ENCODE data around the gene USP4. TPM values are rescaled to one million over a fixed set of nuclear protein-coding genes. Genes with fewer than 3 reads are reported as not detected.
"Not testable (repeated sequence)": the region's sequence is repeated elsewhere in the genome, so short reads cannot be mapped to it uniquely, and the experiment has no call there.

Gene USP4
- total and polyA plus RNA-seq, 2 experiments from 2014 or later, result 20.1 to 26.5 TPM

GRCh38 chr3:49237344-49237743 is 102.5 kb downstream of the USP4 start:
- WGBS (ENCODE audit: low lambda C conversion rate, missing lambda C conversion rate), result 93% methylated on average over 3 of the region's 3 CpGs
- Histone ChIP-seq H3K9me2 (replicated peaks; ENCODE audit: insufficient read depth) (no peaks in the 10 kb centered on the region), H3K4me1 (ENCODE audit: insufficient read depth) (peaks cover 14% of the 10 kb centered on the region), H3K27ac (peak overlapping the region; percentile 88), H3K9me3 (ENCODE audit: low read depth) (peaks cover 6% of the 10 kb centered on the region), H2AFZ (no peak overlapping the region), H3K79me2 (no peaks in the 10 kb centered on the region), H4K20me1 (ENCODE audit: insufficient read depth, poor library complexity, severe bottlenecking) (no peaks in the 10 kb centered on the region), H3K4me2 (no peak overlapping the region), H3K27me3 (no peaks in the 10 kb centered on the region), H3K36me3 (replicated peaks; ENCODE audit: insufficient read depth, low read depth) (no peaks in the 10 kb centered on the region), H3K4me3 (no peak overlapping the region)
- no peak for DNase-seq (ENCODE audit: low spot score)
- TF ChIP-seq CTCF (IDR thresholded peaks at IDR 0.05; ENCODE audit: poor library complexity) (no peak), EZH2phosphoT487 (IDR thresholded peaks at IDR 0.05; ENCODE audit: low read depth, severe bottlenecking, unreplicated experiment) (no peak), EZH2 (IDR thresholded peaks at IDR 0.05; ENCODE audit: borderline replicate concordance) (no peak)

GRCh38 chr3:49236226-49236625 is 103.6 kb downstream of the USP4 start:
- Histone ChIP-seq H3K9me2 (replicated peaks; ENCODE audit: insufficient read depth) (no peaks in the 10 kb centered on the region), H3K4me2 (no peak overlapping the region), H3K9me3 (ENCODE audit: low read depth) (peaks cover 6% of the 10 kb centered on the region), H3K36me3 (replicated peaks; ENCODE audit: insufficient read depth, low read depth) (no peaks in the 10 kb centered on the region), H4K20me1 (ENCODE audit: insufficient read depth, poor library complexity, severe bottlenecking) (no peaks in the 10 kb centered on the region), H3K27ac (no peak overlapping the region), H3K4me1 (ENCODE audit: insufficient read depth) (peaks cover 14% of the 10 kb centered on the region), H3K27me3 (no peaks in the 10 kb centered on the region), H3K4me3 (no peak overlapping the region), H3K79me2 (no peaks in the 10 kb centered on the region), H2AFZ (no peak overlapping the region)
- no peak for DNase-seq (ENCODE audit: low spot score)
- TF ChIP-seq CTCF (IDR thresholded peaks at IDR 0.05; ENCODE audit: poor library complexity) (no peak), EZH2phosphoT487 (IDR thresholded peaks at IDR 0.05; ENCODE audit: low read depth, severe bottlenecking, unreplicated experiment) (no peak), EZH2 (IDR thresholded peaks at IDR 0.05; ENCODE audit: borderline replicate concordance) (no peak)

GRCh38 chr3:49228817-49229216 is 111.0 kb downstream of the USP4 start:
- WGBS (ENCODE audit: low lambda C conversion rate, missing lambda C conversion rate), result 89% methylated on average over 5 of the region's 5 CpGs
- H3K27me3 ChIP-seq; H3K4me1 ChIP-seq (ENCODE audit: insufficient read depth); H3K9me2 ChIP-seq (replicated peaks; ENCODE audit: insufficient read depth); DNase-seq (ENCODE audit: low spot score); H3K4me3 ChIP-seq; H3K27ac ChIP-seq; H3K79me2 ChIP-seq; H4K20me1 ChIP-seq (ENCODE audit: insufficient read depth, poor library complexity, severe bottlenecking); H3K36me3 ChIP-seq (replicated peaks; ENCODE audit: insufficient read depth, low read depth); H2AFZ ChIP-seq; H3K9me3 ChIP-seq (ENCODE audit: low read depth); H3K4me2 ChIP-seq: not testable (repeated sequence)

Small RNA genes lying within 50 kb of the gene (microRNA-seq; reads per million reads assigned to microRNA genes)
- gene MIR4271, result not detected

Small RNA genes lying within 50 kb of the gene (small RNA-seq; reads per million reads assigned to genes)
- gene AC121247.2 (not detected), gene MIR4271 (not detected), gene RF00019 (not detected)

Other genes with a start within 250 kb of the USP4 start
- gene QRICH1, start 246.0 kb downstream of the USP4 start, total RNA-seq, result 57.7 and 79.9 TPM in 2 replicates
- 38.2 and 42.6 TPM in 2 replicates for gene QRICH1, start 246.0 kb downstream of the USP4 start, polyA plus RNA-seq
- 206 and 232 TPM in 2 replicates for gene QARS1, start 235.3 kb downstream of the USP4 start, total RNA-seq
- gene QARS1, start 235.3 kb downstream of the USP4 start, polyA plus RNA-seq, result 104 and 112 TPM in 2 replicates
- gene USP19, start 219.2 kb downstream of the USP4 start, total RNA-seq, result 44.2 and 44.6 TPM in 2 replicates
- gene USP19, start 219.2 kb downstream of the USP4 start, polyA plus RNA-seq, result 31.4 and 32.7 TPM in 2 replicates
- 343 and 396 TPM in 2 replicates for gene LAMB2, start 207.0 kb downstream of the USP4 start, total RNA-seq
- 437 and 474 TPM in 2 replicates for gene LAMB2, start 207.0 kb downstream of the USP4 start, polyA plus RNA-seq
- 36.5 and 40.9 TPM in 2 replicates for gene CCDC71, start 173.7 kb downstream of the USP4 start, total RNA-seq
- 0.09 and 0.60 TPM in 2 replicates for gene CCDC71, start 173.7 kb downstream of the USP4 start, polyA plus RNA-seq
- gene KLHDC8B, start 168.5 kb downstream of the USP4 start, total RNA-seq, result 54.6 and 72.0 TPM in 2 replicates
- gene KLHDC8B, start 168.5 kb downstream of the USP4 start, polyA plus RNA-seq, result 86.4 and 97.1 TPM in 2 replicates
- gene C3orf62, start 62.8 kb downstream of the USP4 start, total RNA-seq, result 1.8 and 4.5 TPM in 2 replicates
- 2.8 and 3.3 TPM in 2 replicates for gene C3orf62, start 62.8 kb downstream of the USP4 start, polyA plus RNA-seq
- 186 and 205 TPM in 2 replicates for gene GPX1, start 18.3 kb upstream of the USP4 start, total RNA-seq
- 437 and 440 TPM in 2 replicates for gene GPX1, start 18.3 kb upstream of the USP4 start, polyA plus RNA-seq
- gene RHOA, start 71.9 kb upstream of the USP4 start, total RNA-seq, result 434 and 527 TPM in 2 replicates
- gene RHOA, start 71.9 kb upstream of the USP4 start, polyA plus RNA-seq, result 371 and 392 TPM in 2 replicates
- gene TCTA, start 72.4 kb upstream of the USP4 start, total RNA-seq, result 20.9 and 24.5 TPM in 2 replicates
- 30.1 and 31.6 TPM in 2 replicates for gene TCTA, start 72.4 kb upstream of the USP4 start, polyA plus RNA-seq
- gene AMT, start 82.4 kb upstream of the USP4 start, total RNA-seq, result 19.0 and 26.5 TPM in 2 replicates
- 32.7 and 39.7 TPM in 2 replicates for gene AMT, start 82.4 kb upstream of the USP4 start, polyA plus RNA-seq
- 6.7 and 8.1 TPM in 2 replicates for gene NICN1, start 89.3 kb upstream of the USP4 start, total RNA-seq
- gene NICN1, start 89.3 kb upstream of the USP4 start, polyA plus RNA-seq, result 10.4 and 14.0 TPM in 2 replicates
- 59.9 and 63.7 TPM in 2 replicates for gene DAG1, start 130.2 kb upstream of the USP4 start, total RNA-seq
- 44.6 and 50.3 TPM in 2 replicates for gene DAG1, start 130.2 kb upstream of the USP4 start, polyA plus RNA-seq
- 0.16 and 0.37 TPM in 2 replicates for gene BSN, start 214.4 kb upstream of the USP4 start, total RNA-seq
- gene BSN, start 214.4 kb upstream of the USP4 start, polyA plus RNA-seq, result 0.44 and 0.66 TPM in 2 replicates